Measurements from ENCODE around the gene DHRS3.

Gene DHRS3

DNA sequence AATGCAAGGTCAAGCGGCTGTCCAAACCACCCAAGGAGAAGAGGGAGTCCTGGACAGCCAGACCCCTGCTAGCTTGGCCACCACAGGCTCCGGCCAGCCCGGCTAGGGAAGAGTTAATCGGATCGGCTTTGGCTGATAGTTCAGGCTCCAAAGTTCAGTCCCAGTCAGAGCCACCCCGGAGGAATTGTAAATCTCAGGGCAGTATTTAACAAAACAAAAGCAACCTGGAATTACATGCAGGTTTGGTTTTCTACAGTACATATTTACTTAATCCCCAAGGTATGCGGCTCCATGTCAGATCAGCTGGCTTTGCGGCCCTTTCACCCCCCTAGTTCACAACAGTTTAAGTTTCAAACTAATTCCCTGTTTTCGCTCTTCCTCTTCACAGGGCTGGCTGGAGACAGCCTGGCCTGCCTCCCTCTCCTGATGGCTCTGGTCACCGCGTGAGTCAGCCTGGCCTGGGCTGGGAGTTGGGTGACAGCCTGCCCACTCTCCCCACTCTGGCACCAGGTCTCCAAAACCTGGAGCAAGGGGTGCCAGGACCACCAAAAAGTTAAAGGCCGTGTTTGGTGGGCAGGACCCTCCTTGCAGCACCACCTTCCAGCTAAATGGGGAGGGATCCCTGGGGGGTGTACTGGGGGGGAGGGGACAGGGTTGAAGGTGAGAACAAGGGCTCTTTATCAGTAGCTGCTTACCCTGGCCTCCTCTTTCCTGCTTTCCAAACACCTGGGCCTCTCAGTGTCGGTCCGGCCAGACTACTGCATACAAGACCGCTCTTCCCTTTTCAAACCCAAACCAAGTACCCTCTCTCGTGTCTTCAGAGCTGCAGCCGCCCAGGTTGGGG is 1.9 kb downstream of the DHRS3 start:
- peak; percentile 12 for DNase-seq

DNA sequence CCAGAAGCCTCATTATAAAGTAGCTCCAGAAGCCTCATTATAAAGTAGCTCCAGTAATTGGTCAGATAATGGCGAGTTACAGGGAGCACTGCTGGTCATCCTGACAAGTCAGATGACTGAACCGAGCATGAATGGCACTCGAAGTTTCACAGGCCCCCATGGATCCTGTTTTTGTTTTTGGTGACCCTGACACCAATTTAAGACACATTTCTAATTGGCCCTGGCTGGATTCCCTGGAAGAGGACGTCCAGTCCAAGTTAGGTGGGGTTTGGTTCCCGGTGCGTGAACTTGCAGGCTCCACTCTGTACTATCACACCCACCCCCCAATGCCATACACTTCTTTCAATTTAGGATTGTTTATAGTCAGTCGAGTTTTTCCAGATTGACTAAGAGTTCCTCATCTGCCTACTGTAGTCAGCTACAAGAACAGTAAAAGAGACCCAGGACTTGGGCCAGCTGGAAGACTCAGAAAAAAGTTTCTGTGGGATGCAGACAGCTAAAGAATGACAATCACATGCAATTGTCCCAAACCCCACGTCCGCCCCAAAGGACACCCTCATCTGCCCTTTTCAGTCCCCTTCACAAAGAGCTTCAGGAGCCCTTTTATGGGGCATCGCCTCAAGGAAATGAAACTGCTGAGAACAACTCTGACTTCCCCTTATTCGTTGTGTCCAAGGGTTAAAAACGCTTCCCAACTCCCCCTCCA is 2.7 kb downstream of the DHRS3 start:
- no peak for DNase-seq

DNA sequence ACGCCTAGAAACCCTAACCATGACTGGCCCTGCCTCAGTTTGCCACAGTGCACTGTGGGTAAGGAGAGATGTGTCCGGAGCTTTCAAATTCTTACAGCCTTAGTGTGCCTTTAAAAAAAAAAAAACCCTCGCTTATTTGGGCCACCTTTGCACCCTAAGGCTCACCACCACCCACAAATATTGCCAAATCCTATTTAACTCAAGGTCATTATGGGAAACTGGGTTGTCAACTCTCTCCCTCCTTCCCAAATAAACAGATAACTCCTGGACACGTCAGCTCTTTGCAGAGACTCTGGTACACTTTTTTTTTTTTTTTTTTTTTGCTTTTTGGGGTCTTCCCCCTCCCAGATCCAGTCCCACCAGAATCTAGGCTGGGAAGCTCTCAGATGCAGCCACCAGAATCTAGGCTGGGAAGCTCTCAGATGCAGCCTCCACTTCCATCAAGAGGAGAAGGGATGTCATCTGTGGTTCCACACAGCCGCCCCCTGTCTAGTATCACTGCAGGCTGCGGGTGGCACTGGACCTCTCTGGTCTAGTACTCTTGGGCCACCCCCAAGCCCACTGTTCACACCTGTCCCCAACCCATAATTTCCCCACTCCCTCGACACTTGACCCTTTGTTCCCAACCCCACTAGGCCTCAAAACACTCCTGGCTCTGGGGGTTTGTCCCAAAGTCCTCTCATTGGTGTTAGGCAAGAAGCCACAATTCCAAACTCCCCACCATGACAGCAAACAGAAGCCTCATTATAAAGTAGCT is 3.4 kb downstream of the DHRS3 start:
- no peak for DNase-seq

DNA sequence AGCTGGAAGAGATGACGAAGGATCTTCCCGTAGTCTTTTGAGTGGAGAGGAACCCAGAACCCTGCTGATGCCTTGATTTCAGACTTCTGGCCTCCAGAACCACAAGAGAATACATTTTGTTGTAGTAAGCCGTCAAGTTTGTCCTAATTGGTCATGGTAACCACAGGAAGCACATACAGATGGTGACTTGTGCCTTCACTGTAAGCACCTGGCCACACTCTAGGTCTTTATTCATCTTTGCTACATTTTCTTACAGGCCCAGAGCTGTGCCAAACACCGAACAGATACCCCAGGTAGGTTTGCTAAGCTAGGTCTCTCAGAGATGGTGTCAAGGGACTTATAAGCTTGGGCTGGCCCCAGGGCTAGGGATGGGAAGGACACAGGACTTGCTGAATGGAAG is 4.8 kb downstream of the DHRS3 start:
- no peak for DNase-seq

DNA sequence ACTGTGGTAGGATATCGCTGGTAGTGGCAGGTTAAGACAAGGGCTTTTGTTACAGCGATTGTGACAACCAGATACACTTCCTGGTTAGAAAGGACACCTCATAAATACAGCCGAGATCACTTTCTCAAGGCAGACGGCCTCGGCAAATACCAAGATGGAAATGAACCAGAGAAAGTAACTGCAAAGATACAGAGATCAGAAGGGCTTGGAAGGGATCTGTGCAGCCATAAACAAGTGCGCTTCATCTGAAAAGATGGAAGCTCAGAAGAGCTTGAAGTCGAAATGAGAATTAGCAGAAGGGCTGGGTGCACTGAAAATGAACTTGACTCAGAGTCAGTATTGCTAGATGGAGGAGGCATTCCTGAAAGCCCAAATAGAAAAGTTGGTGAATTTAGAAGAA is 7.1 kb downstream of the DHRS3 start:
- no peak for DNase-seq

DNA sequence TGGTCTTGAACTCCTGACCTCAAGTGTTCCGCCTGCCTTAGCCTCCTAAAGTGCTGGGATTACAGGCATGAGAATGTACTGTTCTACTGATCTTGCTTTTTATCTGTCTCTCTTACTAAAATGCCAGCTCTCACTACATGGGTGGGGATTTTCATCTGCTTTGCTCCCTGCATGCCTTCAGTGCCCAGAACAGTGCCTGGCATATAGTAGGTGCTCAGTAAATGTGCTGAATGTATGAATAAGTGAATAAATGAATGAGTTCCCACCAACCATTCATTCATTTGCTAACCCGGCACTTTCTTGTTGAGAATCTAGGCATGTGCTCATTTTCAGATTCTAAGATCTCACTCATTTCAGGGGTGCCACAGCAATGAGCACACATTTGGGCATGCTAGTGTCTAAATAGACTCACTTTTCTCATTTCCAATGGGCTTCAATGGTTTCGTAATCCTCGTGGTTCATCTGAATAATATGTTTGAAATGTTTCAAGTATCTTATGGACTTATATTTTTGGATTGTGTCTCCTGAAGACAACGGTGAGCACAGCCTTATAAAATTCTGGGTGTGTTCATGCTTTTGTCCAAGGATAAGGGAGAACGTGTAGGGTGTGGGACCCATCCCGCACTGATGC is 7.6 kb downstream of the DHRS3 start:
- no peak for DNase-seq

DNA sequence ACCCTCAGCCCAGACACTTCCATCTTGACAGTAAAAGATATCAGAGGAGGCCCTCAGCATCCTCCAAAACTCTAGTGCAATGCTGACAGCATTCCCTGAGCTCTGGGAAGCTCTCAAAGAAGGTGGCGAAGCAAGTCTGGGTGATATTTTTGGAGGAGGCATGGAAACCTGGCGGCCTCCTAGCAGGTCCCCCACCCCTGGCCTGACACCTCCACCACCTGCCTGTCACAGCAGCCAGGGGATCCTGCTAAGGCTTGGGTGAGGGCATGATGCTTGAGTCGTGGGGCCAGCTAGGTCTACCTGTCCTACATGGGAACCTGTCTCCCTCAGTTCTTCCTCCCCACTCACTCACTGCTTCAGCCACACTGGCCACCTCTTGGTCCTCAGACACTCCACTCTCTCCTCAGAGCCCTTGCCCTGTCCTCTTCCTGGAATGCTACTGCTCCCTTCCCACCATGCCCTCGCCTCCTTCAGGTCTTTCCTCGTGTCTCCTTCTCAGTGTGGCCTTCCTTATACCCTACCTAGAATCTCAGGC is 8.5 kb downstream of the DHRS3 start:
- no peak for DNase-seq

DNA sequence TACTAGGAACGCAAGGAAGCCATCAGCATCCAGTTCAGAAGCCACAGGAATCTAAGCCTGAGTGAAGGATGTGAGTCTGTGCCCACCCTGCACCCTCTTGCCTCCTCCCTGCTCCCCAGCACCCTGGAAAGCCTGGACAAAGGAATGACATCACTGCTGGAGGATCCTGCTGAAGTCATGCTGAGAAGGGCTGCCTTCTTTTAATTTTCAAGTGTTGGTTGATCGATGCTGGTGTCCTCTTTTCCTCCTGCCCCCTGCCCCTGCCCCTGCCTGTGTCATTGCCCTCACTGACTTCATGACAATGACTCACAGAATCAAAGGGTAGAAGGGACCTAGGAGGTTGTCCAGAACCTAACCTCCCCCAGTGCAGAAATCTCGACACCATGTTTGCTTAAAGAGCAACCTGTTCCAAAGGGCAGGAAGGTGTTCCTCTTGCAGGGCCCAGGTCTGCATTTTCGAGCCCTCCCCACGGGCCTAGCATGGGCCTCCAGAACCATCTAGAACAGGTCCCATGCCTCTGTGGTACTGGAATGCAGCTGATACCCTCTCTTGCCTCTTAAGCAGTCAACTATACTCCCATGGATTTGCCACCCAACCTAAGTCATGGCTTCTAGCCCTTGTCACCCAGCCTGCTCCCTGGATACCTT is 9.6 kb downstream of the DHRS3 start:
- no peak for DNase-seq

DNA sequence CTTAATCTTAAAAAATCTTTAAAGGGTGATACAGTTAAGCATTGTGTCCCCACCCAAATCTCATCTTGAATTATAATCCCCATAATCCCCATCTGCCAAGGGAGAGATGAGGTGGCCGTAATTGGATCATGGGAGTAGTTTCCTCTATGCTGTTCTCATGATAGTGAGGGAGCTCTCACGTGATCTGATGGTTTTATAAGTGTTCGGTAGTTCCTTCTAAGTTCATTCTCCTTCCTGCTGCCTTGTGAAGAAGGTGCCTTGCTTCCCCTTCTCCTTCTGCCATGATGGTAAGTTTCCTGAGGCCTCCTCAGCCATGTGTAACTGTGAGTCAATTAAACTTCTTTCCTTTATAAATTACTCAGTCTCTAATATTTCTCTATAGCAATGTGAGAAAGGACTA is 10.7 kb downstream of the DHRS3 start:
- DNase-seq, result no peak

DNA sequence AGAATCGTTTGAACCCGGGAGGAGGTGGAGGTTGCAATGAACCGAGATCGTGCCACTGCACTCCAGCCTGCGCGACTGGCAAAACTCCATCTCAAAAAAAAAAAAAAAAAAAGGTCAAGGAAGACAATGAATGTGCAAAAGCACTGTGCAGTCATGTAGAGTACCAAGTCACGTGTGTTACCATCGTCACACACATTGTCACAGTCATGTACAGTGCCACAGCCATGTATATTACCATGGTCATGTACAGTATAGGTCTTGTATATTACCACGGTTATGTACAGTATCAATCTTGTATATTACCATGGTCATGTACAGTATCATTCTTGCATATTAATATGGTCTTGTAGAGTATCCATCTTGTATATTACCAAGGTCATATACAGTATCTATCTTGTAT is 13.0 kb downstream of the DHRS3 start:
- DNase-seq, result no peak

DNA sequence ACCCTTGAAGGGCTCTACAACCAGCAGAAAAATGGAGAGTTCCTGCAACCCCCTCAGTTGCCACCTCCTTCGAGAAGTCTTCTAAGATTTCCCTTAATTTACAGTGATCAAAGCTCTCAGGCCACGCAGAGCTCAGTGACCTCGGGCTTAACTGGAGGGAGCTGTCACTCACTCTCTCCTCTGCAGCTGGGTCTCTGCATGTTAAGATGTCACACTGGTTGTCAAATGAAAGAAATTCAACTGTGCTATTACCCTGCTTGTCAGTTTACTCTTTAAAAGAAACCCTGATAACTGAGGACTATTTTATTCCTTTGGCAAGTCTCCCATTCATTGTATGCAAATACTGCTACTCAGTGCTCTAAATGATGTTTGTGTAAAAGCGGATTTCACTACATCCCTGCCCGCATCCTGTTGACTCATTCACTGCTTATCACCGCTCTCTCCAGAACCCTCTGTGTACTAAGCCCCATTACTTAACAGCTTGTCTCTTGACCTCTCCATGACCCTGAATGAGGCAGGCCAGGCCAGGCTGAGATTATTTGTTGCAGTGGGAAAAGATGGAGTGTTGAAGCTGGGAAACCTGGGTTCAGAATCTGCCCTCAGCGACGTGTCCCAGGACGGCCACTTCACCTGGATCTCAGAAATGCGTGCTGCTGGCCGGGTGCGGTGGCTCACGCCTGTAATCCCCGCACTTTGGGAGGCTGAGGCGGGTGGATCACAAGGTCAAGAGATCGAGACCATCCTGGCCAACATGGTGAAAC is 13.7 kb downstream of the DHRS3 start:
- DNase-seq, result peak; percentile 75

DNA sequence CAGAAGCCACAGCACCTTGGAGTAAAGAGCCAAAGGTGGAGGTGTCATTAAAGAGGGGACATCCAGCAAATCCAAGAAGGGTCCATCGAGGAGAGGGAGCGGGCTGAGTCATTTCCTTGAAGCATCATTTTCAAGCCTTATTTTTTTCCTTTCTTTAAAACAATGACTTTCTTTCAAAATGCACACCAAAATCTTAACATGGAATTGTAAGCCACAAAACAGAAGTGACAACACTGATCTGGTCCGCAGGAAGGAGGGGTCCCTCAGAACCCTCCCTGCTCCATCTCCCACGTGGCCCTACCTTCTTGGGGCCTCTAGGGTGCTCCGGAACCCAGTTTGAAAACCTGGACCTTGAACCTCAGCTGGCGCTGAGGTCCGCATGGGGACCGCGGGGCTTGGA is 14.8 kb downstream of the DHRS3 start:
- DNase-seq, result no peak

DNA sequence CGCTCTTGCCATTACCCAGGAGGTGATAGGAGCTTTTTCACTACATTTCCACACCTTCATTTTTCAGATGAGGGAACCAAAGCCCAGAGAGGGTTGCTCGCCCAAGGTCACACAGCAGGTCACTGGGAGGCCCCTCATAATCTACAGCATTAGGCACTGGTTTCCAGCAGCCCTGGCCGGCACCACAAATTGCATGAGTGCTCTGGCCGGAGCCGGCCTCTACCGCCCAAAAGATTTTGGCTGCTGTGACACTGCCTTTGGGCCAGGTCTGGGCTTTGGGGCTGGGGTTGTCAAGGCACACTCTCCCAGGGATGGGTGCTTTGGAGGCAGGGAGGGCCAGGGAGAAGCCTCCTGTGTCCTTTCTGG is 15.4 kb downstream of the DHRS3 start:
- no peak for DNase-seq

DNA sequence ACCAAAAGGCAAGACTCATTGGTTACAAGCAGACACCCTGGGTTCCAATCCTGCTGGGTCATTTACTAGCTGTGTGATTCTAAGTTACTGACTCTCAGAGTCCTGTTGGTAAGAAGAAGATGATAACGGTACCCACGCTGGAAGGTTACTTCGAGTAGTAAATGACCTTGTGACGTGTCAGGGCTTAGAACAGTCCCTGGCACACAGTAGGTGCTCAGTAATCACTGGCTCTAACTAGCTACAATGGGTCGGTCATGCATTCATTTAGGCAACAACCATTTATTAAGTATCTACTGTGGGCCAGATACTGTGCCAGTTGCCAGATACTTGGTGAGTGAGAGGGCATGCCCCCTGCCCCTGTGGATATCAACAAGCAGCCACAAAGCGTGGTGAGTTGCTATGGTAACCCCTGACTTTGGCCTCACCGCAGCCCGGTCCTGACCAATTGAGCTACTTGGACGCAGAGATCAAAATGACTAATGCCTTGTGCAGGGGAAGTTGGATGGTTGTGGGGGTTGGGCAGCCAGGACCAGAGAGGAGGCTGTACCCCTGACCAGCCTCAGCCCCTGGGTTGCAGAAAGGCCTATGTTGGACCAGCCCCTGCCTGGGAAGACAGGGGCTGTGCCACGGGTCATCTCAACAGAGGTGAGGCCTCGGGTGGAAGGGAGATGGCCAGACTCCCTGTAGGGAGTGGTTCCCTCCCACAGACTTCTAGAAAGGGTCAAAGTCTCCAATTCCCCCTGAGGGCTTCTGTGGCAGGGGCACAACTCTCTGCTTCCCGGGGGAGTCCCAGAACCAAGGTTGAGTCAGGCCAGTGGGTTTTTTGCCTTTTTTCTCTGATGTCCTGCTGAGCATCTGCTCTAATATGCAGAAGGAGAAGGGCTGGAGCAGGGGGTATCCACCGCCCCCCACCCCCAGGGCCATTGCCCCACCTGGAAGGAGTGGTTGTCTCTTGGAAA is 16.0 kb downstream of the DHRS3 start:
- no peak for DNase-seq

DNA sequence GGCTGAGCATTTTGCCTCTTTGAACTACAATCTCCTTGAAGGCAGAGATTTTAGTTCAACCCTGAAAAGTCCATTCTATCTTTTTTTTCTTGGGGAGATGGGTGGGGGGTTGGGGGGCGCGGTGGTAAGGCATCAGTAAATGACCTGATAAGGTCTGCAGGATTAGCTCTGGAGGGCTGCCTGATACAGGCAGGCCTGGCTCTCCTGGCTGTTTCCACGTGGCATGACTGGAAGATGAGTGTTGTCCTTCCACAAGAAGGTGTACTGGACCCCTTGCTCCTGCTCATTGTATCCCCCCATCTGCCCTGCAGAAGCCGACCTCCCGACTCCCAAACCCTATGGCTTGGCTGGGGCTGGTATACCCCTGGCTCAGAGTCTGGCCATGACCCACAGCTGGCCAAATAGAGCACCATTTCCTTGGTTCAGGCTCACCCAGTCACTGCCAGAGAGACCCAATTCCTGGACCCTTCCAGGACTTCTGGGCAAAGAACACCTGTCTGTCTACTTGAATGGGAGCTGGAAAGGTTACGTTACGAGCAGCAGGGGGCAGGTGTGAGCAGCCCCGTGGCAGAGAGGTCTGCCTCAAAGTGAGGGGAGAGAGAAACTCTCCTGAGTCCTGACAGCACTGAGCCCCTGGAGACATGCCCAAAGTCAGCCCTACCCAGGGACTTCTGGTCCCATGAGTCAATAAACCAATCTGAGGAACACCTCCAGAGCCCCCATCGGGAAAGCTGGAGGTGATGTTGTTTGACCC is 17.0 kb downstream of the DHRS3 start:
- DNase-seq, result peak; percentile 51

DNA sequence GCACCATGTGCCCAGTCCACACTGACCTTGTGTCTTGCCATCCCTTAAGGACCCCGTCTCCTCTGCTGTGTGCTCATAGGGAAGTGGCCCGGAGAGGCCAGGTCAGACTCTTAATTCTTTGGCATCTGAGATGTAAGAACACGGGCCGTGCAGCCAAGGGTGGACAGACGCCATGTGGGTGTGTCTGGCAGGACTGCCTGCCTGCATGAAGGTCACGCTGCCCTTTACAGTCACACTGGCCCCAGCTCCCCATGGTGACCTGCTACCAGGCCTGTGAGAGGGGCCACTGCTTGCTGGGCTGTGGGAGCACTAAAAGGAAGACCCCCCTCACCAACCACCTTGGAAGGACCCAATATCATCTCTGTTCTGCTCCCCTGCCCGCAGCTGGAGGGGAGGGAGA is 17.7 kb downstream of the DHRS3 start:
- DNase-seq, result no peak

DNA sequence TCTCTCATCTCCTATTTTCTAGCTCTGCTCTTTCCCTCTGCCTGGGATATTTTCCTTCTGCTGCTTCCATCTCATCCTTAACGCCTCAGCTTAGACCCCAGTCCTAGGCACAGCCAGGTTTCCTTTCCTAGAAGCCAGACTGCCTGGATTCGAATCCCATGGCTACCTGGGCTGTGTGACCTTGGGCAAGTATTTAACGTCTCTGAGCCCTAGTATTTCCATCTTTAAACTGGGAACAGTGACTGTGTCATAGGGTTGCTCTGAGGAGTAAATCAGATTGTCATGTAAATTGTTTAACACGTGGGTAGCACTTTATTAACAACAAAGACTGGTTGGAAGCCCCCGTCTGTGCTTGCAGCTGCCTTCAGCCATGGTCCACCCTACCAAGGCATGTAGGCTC is 18.4 kb downstream of the DHRS3 start:
- no peak for DNase-seq

DNA sequence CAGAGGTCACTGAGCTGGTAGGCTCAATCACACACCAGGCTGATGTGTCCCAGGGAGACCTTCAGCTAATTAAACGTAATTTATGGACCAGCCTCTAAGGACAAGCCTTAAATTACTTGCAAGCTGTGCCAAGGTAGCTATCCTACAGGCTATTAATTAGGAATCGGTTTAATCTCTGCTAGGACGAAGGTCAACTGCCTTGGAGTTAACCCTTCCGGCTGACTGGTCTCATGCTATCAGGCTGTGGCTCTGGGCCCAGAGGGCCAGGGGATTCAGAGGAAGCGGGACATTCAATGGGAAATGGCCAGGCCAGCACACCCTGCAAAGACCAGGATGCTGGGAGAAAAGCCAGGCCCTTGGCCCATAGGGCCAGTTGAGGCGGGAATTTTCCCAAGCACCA is 19.0 kb downstream of the DHRS3 start:
- DNase-seq, result no peak

DNA sequence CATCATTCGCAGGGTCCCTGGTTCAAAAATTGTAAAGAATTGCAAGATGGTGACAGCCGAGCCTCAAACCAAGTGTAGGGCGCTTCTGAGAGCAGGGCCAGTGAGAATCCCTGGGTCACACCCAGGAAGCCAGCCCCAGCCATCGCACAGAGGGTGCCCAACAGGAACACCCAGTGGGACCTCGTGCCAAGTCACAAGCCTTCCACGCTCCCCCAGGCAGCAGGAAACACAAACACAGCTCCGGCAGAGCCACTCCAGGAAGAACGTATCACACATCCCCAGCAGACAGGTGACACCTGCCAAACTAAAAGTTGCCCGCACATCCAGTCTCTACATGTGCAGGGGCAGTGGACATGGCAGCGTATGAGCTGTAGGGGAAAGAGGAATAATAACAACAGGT is 20.2 kb downstream of the DHRS3 start:
- DNase-seq, result no peak
